Measurements from ENCODE around the gene TNFRSF1A. TPM values are rescaled to one million over a fixed set of nuclear protein-coding genes. Genes with fewer than 3 reads are reported as not detected.

The TNFRSF1A gene
- total RNA-seq, 1 experiment from 2014 or later = 44.1 TPM

DNA sequence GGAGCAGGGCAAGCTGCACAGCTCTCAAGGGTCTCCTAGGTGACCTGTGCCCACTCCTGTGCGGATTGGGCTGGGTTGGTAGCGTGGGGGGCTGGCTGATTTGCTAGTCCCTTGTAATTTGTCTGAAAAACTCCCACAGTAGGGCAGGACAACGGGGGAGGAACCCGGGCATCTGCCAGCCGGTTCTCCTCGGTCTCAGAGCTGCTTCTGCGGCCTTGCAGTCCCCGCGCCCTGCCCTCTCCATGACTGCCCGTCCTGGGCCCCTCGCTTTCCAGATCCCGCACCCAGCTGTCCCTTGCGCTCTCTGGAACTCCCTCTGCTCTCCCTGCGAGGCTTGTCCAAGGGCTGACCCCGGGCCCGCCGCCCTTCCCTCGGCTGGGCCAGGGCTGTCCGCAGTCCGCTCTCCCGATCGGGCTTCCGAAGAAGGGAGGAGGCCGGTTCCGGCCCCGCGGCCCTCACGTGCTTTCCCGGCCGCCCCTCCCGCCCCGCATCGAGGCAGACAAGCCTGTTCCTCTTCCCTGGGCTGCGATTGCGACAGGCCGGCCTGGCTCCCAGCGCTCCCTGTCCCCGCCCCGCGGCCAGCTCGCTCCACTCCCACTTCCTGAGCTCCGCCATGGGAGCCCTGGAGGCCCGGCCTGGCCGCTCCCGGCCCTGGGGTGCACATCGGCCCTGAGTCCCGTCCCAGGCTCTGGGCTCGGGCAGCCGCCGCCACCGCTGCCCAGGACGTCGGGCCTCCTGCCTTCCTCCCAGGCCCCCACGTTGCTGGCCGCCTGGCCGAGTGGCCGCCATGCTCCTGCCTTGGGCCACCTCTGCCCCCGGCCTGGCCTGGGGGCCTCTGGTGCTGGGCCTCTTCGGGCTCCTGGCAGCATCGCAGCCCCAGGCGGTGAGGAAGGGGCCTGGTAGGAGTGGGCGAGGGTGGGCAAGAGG is 42.0 kb upstream of the TNFRSF1A start, which contains the start of gene LTBR (continued):
- TF ChIP-seq, protein P1, sequence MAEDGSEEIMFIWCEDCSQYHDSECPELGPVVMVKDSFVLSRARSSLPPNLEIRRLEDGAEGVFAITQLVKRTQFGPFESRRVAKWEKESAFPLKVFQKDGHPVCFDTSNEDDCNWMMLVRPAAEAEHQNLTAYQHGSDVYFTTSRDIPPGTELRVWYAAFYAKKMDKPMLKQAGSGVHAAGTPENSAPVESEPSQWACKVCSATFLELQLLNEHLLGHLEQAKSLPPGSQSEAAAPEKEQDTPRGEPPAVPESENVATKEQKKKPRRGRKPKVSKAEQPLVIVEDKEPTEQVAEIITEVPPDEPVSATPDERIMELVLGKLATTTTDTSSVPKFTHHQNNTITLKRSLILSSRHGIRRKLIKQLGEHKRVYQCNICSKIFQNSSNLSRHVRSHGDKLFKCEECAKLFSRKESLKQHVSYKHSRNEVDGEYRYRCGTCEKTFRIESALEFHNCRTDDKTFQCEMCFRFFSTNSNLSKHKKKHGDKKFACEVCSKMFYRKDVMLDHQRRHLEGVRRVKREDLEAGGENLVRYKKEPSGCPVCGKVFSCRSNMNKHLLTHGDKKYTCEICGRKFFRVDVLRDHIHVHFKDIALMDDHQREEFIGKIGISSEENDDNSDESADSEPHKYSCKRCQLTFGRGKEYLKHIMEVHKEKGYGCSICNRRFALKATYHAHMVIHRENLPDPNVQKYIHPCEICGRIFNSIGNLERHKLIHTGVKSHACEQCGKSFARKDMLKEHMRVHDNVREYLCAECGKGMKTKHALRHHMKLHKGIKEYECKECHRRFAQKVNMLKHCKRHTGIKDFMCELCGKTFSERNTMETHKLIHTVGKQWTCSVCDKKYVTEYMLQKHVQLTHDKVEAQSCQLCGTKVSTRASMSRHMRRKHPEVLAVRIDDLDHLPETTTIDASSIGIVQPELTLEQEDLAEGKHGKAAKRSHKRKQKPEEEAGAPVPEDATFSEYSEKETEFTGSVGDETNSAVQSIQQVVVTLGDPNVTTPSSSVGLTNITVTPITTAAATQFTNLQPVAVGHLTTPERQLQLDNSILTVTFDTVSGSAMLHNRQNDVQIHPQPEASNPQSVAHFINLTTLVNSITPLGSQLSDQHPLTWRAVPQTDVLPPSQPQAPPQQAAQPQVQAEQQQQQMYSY (CRISPR knock-in tag; IDR thresholded peaks at IDR 0.05) = peak; percentile 34; the same call in 1 of the 2 replicates
- TF ChIP-seq SMAD3 (CRISPR knock-in tag; IDR thresholded peaks at IDR 0.05; ENCODE audit: borderline replicate concordance) (no peak), NR3C1 (CRISPR knock-in tag; conservative IDR thresholded peaks at IDR 0.05; ENCODE audit: low read depth) (peak; percentile 63; the same call in 1 of the 2 replicates), JUN (CRISPR knock-in tag; IDR thresholded peaks at IDR 0.05) (peak; percentile 72; the same call in 1 of the 2 replicates), PRRX2 (CRISPR knock-in tag; IDR thresholded peaks at IDR 0.05) (no peak), ATF1 (CRISPR knock-in tag; IDR thresholded peaks at IDR 0.05) (peak; percentile 49; the same call in 1 of the 2 replicates), ZNF121 (CRISPR knock-in tag; IDR thresholded peaks at IDR 0.05) (no peak), ZNF232 (CRISPR knock-in tag; IDR thresholded peaks at IDR 0.05) (no peak), GABPB1 (CRISPR knock-in tag; IDR thresholded peaks at IDR 0.05) (peak; percentile 89)
- TF ChIP-seq, protein P2, sequence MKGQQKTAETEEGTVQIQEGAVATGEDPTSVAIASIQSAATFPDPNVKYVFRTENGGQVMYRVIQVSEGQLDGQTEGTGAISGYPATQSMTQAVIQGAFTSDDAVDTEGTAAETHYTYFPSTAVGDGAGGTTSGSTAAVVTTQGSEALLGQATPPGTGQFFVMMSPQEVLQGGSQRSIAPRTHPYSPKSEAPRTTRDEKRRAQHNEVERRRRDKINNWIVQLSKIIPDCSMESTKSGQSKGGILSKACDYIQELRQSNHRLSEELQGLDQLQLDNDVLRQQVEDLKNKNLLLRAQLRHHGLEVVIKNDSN (CRISPR knock-in tag; IDR thresholded peaks at IDR 0.05) = peak; percentile 85
- TF ChIP-seq, protein P3, sequence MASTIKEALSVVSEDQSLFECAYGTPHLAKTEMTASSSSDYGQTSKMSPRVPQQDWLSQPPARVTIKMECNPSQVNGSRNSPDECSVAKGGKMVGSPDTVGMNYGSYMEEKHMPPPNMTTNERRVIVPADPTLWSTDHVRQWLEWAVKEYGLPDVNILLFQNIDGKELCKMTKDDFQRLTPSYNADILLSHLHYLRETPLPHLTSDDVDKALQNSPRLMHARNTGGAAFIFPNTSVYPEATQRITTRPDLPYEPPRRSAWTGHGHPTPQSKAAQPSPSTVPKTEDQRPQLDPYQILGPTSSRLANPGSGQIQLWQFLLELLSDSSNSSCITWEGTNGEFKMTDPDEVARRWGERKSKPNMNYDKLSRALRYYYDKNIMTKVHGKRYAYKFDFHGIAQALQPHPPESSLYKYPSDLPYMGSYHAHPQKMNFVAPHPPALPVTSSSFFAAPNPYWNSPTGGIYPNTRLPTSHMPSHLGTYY (CRISPR knock-in tag; IDR thresholded peaks at IDR 0.05) = no peak
- TF ChIP-seq, protein P4, sequence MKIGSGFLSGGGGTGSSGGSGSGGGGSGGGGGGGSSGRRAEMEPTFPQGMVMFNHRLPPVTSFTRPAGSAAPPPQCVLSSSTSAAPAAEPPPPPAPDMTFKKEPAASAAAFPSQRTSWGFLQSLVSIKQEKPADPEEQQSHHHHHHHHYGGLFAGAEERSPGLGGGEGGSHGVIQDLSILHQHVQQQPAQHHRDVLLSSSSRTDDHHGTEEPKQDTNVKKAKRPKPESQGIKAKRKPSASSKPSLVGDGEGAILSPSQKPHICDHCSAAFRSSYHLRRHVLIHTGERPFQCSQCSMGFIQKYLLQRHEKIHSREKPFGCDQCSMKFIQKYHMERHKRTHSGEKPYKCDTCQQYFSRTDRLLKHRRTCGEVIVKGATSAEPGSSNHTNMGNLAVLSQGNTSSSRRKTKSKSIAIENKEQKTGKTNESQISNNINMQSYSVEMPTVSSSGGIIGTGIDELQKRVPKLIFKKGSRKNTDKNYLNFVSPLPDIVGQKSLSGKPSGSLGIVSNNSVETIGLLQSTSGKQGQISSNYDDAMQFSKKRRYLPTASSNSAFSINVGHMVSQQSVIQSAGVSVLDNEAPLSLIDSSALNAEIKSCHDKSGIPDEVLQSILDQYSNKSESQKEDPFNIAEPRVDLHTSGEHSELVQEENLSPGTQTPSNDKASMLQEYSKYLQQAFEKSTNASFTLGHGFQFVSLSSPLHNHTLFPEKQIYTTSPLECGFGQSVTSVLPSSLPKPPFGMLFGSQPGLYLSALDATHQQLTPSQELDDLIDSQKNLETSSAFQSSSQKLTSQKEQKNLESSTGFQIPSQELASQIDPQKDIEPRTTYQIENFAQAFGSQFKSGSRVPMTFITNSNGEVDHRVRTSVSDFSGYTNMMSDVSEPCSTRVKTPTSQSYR (CRISPR knock-in tag; IDR thresholded peaks at IDR 0.05) = no peak
- TF ChIP-seq, protein P5, sequence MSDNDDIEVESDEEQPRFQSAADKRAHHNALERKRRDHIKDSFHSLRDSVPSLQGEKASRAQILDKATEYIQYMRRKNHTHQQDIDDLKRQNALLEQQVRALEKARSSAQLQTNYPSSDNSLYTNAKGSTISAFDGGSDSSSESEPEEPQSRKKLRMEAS (CRISPR knock-in tag; IDR thresholded peaks at IDR 0.05) = peak; percentile 97

DNA sequence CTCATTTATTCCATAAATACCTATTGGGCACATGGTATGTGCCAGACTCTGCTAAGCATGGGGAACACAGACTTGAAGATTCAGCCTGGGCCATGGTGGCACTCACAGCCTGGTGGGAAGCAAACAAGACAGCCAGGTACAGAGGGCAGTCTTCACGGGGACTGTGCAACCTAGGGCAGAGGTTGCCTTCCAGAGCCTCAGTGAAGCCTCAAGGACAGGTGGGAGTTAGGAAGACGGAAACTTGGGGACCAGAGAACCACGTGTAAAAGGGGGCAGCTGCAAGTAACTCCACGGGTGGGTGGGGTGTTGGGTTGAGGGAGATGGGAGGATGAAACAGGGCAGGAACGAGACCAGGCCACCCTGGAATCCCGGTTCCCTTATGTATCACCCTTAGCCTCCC is 41.1 kb upstream of the TNFRSF1A start:
- H3K36me3 Mint-ChIP-seq = no peaks in the 10 kb centered on the region
- H3K9me3 Mint-ChIP-seq = no peaks in the 10 kb centered on the region
- ATAC-seq (no peak), DNase-seq (ENCODE audit: low spot score) (no peak)
- ChIA-PET CTCF (interaction anchor here (1.0 to 2.7 kb wide), 9 partner anchors 9 to 88 kb away, joined by 3 to 13 read pairs (median 5); partner anchors contain the start of gene VAMP1), POLR2A (interaction anchor here (0.5 to 1.9 kb wide), 5 partner anchors 7 to 113 kb away, joined by 3 to 5 read pairs (median 4); partner anchors contain the start of gene SCNN1A)
- no peak overlapping the region for H3K4me3 Mint-ChIP-seq
- peaks cover 59% of the 10 kb centered on the region for H3K4me1 Mint-ChIP-seq
- peaks cover 38% of the 10 kb centered on the region for H3K27me3 Mint-ChIP-seq (ENCODE audit: low read depth)
- no peak overlapping the region for H3K27ac Mint-ChIP-seq
- TF ChIP-seq RELA (CRISPR knock-in tag; IDR thresholded peaks at IDR 0.05; ENCODE audit: borderline replicate concordance) = no peak
- TF ChIP-seq, protein P6, sequence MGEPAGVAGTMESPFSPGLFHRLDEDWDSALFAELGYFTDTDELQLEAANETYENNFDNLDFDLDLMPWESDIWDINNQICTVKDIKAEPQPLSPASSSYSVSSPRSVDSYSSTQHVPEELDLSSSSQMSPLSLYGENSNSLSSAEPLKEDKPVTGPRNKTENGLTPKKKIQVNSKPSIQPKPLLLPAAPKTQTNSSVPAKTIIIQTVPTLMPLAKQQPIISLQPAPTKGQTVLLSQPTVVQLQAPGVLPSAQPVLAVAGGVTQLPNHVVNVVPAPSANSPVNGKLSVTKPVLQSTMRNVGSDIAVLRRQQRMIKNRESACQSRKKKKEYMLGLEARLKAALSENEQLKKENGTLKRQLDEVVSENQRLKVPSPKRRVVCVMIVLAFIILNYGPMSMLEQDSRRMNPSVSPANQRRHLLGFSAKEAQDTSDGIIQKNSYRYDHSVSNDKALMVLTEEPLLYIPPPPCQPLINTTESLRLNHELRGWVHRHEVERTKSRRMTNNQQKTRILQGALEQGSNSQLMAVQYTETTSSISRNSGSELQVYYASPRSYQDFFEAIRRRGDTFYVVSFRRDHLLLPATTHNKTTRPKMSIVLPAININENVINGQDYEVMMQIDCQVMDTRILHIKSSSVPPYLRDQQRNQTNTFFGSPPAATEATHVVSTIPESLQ (CRISPR knock-in tag; IDR thresholded peaks at IDR 0.05) = no peak
- no peak for TF ChIP-seq CBFB (CRISPR knock-in tag; IDR thresholded peaks at IDR 0.05; ENCODE audit: low read depth)
- TF ChIP-seq EMX1 (CRISPR knock-in tag; IDR thresholded peaks at IDR 0.05) = no peak
- TF ChIP-seq, protein P7, sequence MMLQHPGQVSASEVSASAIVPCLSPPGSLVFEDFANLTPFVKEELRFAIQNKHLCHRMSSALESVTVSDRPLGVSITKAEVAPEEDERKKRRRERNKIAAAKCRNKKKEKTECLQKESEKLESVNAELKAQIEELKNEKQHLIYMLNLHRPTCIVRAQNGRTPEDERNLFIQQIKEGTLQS (CRISPR knock-in tag; conservative IDR thresholded peaks at IDR 0.05) = no peak
- TF ChIP-seq, protein P2 (CRISPR knock-in tag; IDR thresholded peaks at IDR 0.05) = no peak
- no peak for TF ChIP-seq SOX15 (CRISPR knock-in tag; IDR thresholded peaks at IDR 0.05)
- no peak for TF ChIP-seq JUN (CRISPR knock-in tag; IDR thresholded peaks at IDR 0.05)
